PC-3 (cell line): ENCODE results near the gene LRFN3.

ENCODE experiments used
- CTCF ChIP-seq: fragments of 300-600 bp; sonication (generic); conservative IDR thresholded peaks from 2 replicates; pipeline ENCODE4 v1.5.1; 2017; ENCODE audit warnings: antibody characterized with exemption, low read depth, mild to moderate bottlenecking, low read length
- EZH2phosphoT487 ChIP-seq: fragments of 300-600 bp; sonication (generic); IDR thresholded peaks from 2 replicates; pipeline ENCODE4 v1.6.1; 2018; ENCODE audit warnings: mild to moderate bottlenecking, antibody characterized with exemption, low read length, borderline replicate concordance

DNA sequence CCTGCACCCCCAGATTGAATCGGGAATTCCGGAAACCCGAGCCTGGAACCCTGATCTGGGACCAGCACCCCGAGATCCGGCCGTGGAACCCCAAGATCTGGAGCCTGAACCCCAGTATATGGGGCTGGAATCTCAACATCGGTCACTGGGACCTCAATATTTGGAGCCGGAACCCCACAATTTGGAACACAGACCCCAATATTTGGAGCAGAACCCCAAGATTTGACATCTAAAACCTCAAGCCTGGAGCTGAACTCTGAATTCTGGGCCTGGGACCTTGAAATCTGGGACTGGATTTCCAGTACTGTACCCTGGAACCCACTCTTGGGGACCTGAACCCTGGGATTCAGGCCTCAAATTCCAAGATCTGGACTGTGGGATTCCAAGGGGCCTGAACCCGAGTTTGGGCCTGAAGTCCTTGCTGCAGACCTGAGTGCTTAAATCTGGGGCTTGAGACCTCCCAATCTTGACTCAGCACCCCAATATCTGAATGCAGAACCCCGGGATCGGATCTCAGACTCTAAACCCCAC is 629 bp downstream of the LRFN3 start:
- no peak for TF ChIP-seq CTCF
- TF ChIP-seq EZH2phosphoT487 = no peak
